OCI-LY1 (cell line): Measurements from ENCODE around the gene RELL1.

Source experiments
- EZH2 ChIP-seq: fragments of 200-600 bp; sonication (generic), shearing (Covaris generic); IDR thresholded peaks from 2 replicates; pipeline ENCODE4 v1.8.0; 2017; ENCODE audit warnings: borderline replicate concordance, mixed run types, mild to moderate bottlenecking, antibody characterized with exemption, low read length, moderate library complexity, mixed read lengths
- TF ChIP-seq, protein P1 (sequence below): fragments of 200-600 bp; sonication (generic), shearing (Covaris generic); IDR thresholded peaks from 2 replicates; pipeline ENCODE4 v1.5.1; 2017; ENCODE audit warnings: mild to moderate bottlenecking, antibody characterized with exemption, low read length, moderate library complexity, mixed read lengths

DNA sequence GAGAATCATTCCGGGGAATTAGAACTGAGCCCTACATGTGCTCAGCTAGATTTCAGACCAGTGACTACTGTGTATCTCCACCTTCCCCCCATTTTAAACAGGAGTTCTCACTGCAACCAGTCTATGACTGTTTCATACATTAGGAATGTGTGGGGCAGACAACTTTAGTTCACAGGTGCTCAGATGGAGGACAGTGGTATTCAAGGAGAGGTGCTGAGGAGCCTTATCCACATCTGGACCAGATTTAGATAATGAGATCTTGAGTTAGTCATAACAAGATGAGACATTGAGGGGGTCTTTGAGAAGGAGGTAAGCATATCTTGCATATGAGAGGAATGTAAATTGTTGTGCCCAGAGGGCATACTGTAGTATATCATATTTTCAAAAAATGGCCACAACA is 32.8 kb upstream of the RELL1 start:
- TF ChIP-seq, protein P1, sequence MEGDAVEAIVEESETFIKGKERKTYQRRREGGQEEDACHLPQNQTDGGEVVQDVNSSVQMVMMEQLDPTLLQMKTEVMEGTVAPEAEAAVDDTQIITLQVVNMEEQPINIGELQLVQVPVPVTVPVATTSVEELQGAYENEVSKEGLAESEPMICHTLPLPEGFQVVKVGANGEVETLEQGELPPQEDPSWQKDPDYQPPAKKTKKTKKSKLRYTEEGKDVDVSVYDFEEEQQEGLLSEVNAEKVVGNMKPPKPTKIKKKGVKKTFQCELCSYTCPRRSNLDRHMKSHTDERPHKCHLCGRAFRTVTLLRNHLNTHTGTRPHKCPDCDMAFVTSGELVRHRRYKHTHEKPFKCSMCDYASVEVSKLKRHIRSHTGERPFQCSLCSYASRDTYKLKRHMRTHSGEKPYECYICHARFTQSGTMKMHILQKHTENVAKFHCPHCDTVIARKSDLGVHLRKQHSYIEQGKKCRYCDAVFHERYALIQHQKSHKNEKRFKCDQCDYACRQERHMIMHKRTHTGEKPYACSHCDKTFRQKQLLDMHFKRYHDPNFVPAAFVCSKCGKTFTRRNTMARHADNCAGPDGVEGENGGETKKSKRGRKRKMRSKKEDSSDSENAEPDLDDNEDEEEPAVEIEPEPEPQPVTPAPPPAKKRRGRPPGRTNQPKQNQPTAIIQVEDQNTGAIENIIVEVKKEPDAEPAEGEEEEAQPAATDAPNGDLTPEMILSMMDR, result no peak
- TF ChIP-seq EZH2, result no peak
